K562 (cell line): ENCODE results near the gene CDC45. TPM values are rescaled to one million over a fixed set of nuclear protein-coding genes. Genes with fewer than 3 reads are reported as not detected.
A peak's percentile ranks its signal among the peaks of the same experiment; 100 is the strongest.

Experiments used
- ATF6 ChIP-seq: sonication (generic); formaldehyde crosslinking; IDR thresholded peaks from 2 replicates; pipeline ENCODE4 v1.4.0; 2020; ENCODE audit warnings: mild to moderate bottlenecking, missing genetic modification reagents
- CBFA2T3 ChIP-seq: fragments of 450-650 bp; IDR thresholded peaks from 2 replicates; pipeline ENCODE4 v1.6.1; 2017
- CEBPB ChIP-seq: fragments of 450-650 bp; IDR thresholded peaks from 2 replicates; pipeline ENCODE4 v1.6.1; 2016; ENCODE audit warnings: missing genetic modification characterization, missing compliant biosample characterization
- HDAC6 ChIP-seq: IDR thresholded peaks from 2 replicates; pipeline ENCODE4 v1.6.1; 2012; ENCODE audit warnings: low read depth, mild to moderate bottlenecking, control low read depth, inconsistent platforms, low read length, moderate library complexity
- HLTF ChIP-seq: fragments of 450-650 bp; IDR thresholded peaks from 2 replicates; pipeline ENCODE4 v1.6.1; 2016
- HMGXB4 ChIP-seq: sonication (generic); formaldehyde crosslinking; IDR thresholded peaks from 2 replicates; pipeline ENCODE4 v1.8.1; 2023; ENCODE audit warnings: mild to moderate bottlenecking, missing genetic modification reagents
- HOXB6 ChIP-seq: fragments of 250-450 bp; sonication (Bioruptor Pico); IDR thresholded peaks from 2 replicates; pipeline ENCODE4 v1.5.1; 2022; ENCODE audit warnings: mild to moderate bottlenecking, borderline replicate concordance
- MBD2 ChIP-seq: sonication (generic); IDR thresholded peaks from 2 replicates; pipeline ENCODE4 v1.6.1; 2016; ENCODE audit warnings: low read depth, borderline replicate concordance
- MXD1 ChIP-seq: fragments of 250-450 bp; sonication (Bioruptor Pico); IDR thresholded peaks from 2 replicates; pipeline ENCODE4 v1.8.0; 2021; ENCODE audit warnings: borderline replicate concordance, mild to moderate bottlenecking, moderate library complexity; ENCODE audit not compliant: poor library complexity, severe bottlenecking
- OTX1 ChIP-seq: fragments of 450-650 bp; formaldehyde crosslinking; IDR thresholded peaks from 2 replicates; pipeline ENCODE4 v1.4.0; 2022; ENCODE audit warnings: mild to moderate bottlenecking
- PHB ChIP-seq: fragments of 250-450 bp; sonication (Bioruptor Pico); IDR thresholded peaks from 2 replicates; pipeline ENCODE4 v1.5.0; 2021
- POLR3A ChIP-seq: IDR thresholded peaks from 2 replicates; pipeline ENCODE4 v1.6.1; 2011; ENCODE audit warnings: borderline replicate concordance, mild to moderate bottlenecking, moderate library complexity; ENCODE audit not compliant: insufficient read length, insufficient read depth; ENCODE audit errors: extremely low read depth
- SNAPC5 ChIP-seq: fragments of 250-450 bp; sonication (Bioruptor Pico); IDR thresholded peaks from 2 replicates; pipeline ENCODE4 v1.8.0; 2021; ENCODE audit warnings: moderate library complexity, mild to moderate bottlenecking, inconsistent platforms
- STAG1 ChIP-seq: sonication (generic); formaldehyde crosslinking; IDR thresholded peaks from 2 replicates; pipeline ENCODE4 v1.5.0; 2020; ENCODE audit warnings: missing genetic modification reagents, borderline replicate concordance
- TAF15 ChIP-seq: fragments of 200-400 bp; formaldehyde crosslinking; IDR thresholded peaks from 2 replicates; pipeline ENCODE4 v1.6.1; 2017; ENCODE audit warnings: mild to moderate bottlenecking, low read depth, low read length, moderate library complexity
- TEAD4 ChIP-seq, 2 experiments: sonication (generic) in 1 of 2; formaldehyde crosslinking in 1 of 2; IDR thresholded peaks; 2 replicates each; pipeline versions ENCODE4 v1.6.1 to v1.8.0; 2012 to 2022; ENCODE audit warnings: borderline replicate concordance in 1 of 2, inconsistent platforms in 1 of 2, low read length in 1 of 2, mild to moderate bottlenecking in 1 of 2, missing genetic modification reagents in 1 of 2
- TRIM25 ChIP-seq: fragments of 450-650 bp; IDR thresholded peaks from 2 replicates; pipeline ENCODE4 v1.7.0; 2016; ENCODE audit warnings: borderline replicate concordance
- ZNF354B ChIP-seq: fragments of 250-450 bp; sonication (Bioruptor Pico); IDR thresholded peaks from 2 replicates; pipeline ENCODE4 v1.4.0; 2020
- ZNF507 ChIP-seq: conservative IDR thresholded peaks from 2 replicates; pipeline ENCODE4 v1.6.1; 2017; ENCODE audit warnings: missing genetic modification characterization, missing compliant biosample characterization
- ZNF639 ChIP-seq, 2 experiments: fragments of 200-800 bp in 1 of 2; sonication (Bioruptor generic) in 1 of 2; sonication (generic) in 1 of 2; formaldehyde crosslinking in 1 of 2; IDR thresholded peaks in 1 of 2; conservative IDR thresholded peaks in 1 of 2; 2 replicates each; pipeline versions ENCODE4 v1.5.0 to v1.6.1; 2016 to 2020; ENCODE audit warnings: missing compliant biosample characterization in 1 of 2, missing genetic modification characterization in 1 of 2, missing genetic modification reagents in 1 of 2
- polyA plus RNA-seq, 8 experiments: library from polyadenylated mRNA; depleted of rRNA in 4 of 8; stranded (reverse) in 5 of 8; unstranded in 3 of 8; fragments of >200 nt; fragmentation: Nextera tagmentation in 2 of 8; fragmentation: Illumina TruSeq in 1 of 8; extraction: Ambion mirVana in 2 of 8; extraction: Trizol in 1 of 8; gene quantifications; 2 replicates each; pipeline versions ENCODE4 v1.2.1 to v1.2.3, GENCODE V29; 2011 to 2014; ENCODE audit warnings: inconsistent platforms in 1 of 8, missing spikeins in 1 of 8
- total RNA-seq, 7 experiments: library from RNA; depleted of rRNA in 6 of 7; stranded (reverse); fragments of >200 nt in 6 of 7; fragmentation: Illumina TruSeq in 2 of 7; extraction: Trizol in 2 of 7; gene quantifications; 2 replicates each; pipeline versions ENCODE4 v1.2.1 to v1.2.3, GENCODE V29; 2011 to 2021; ENCODE audit warnings: low replicate concordance in 1 of 7

Gene CDC45
- total and polyA plus RNA-seq, 9 of the 15 experiments (the other 6 are each of a cell fraction or from before 2014, with no cell fraction given): 251 to 580 (median 410) TPM

- no peak for TF ChIP-seq ZNF639 (CRISPR knock-in tag; conservative IDR thresholded peaks at IDR 0.05 in 1 of 2, IDR thresholded peaks at IDR 0.05 in 1 of 2)
- TF ChIP-seq PHB (CRISPR knock-in tag): 0 out of 2 replicates have a peak, but pooled peaks have one; percentile 20
- TF ChIP-seq SNAPC5 (CRISPR knock-in tag): no peak
- no peak for TF ChIP-seq ZNF507 (tag)
- TF ChIP-seq HOXB6: no peak
- no peak for TF ChIP-seq HLTF
- TF ChIP-seq TEAD4 (IDR thresholded peaks at IDR 0.05; ENCODE audit: low read length): no peak
- TF ChIP-seq TEAD4 (CRISPR knock-in tag; IDR thresholded peaks at IDR 0.05; ENCODE audit: borderline replicate concordance): peak; percentile 19; the same call in 1 of the 2 replicates
- no peak for TF ChIP-seq CBFA2T3
- no peak for TF ChIP-seq TAF15
- peak; percentile 35; the same call in 1 of the 2 replicates for TF ChIP-seq STAG1 (CRISPR knock-in tag)
- no peak for TF ChIP-seq HDAC6
- no peak for TF ChIP-seq MXD1 (CRISPR knock-in tag)
- TF ChIP-seq ZNF354B (CRISPR knock-in tag): no peak
- no peak for TF ChIP-seq MBD2
- no peak for TF ChIP-seq CEBPB (tag)
- TF ChIP-seq HMGXB4 (CRISPR knock-in tag): no peak
- TF ChIP-seq TRIM25: no peak
- no peak for TF ChIP-seq OTX1 (CRISPR knock-in tag)
- no peak for TF ChIP-seq ATF6 (CRISPR knock-in tag)
- TF ChIP-seq POLR3A: no peak
Observed at GRCh38 chr22:19514831-19515565, 35.3 kb downstream of the CDC45 start (continued).
